Left lung (tissue), 10 donors: ENCODE data around the gene STARD3. TPM values are rescaled to one million over a fixed set of nuclear protein-coding genes. Genes with fewer than 3 reads are reported as not detected.
A peak's percentile ranks its signal among the peaks of the same experiment; 100 is the strongest.

Source experiments
- ATAC-seq: fragments of 200-7000 bp; cut with Tn5 transposase; one replicate; pipeline ENCODE4 v1.9.1; 2020; ENCODE audit warnings: moderate library complexity
- DNase-seq, 4 donors: peaks; one replicate each; pipeline ENCODE4 v3.0.0-alpha.2; 2013 to 2020
- H3K27ac ChIP-seq, 2 donors: fragments of 200-600 bp; sonication (generic) in 1 of 2; one replicate each; pipeline versions ENCODE4 v1.5.0 to v1.8.0; 2020 to 2021
- H3K27me3 ChIP-seq, 2 donors: fragments of 200-600 bp; sonication (generic) in 1 of 2; one replicate each; pipeline versions ENCODE4 v1.5.0 to v1.8.0; 2020 to 2021
- H3K36me3 ChIP-seq, 2 donors: fragments of 200-600 bp; sonication (generic) in 1 of 2; one replicate each; pipeline versions ENCODE4 v1.5.0 to v1.8.0; 2020 to 2021
- H3K4me1 ChIP-seq, 2 donors: fragments of 200-600 bp; one replicate each; pipeline ENCODE4 v1.8.0; 2021
- H3K4me3 ChIP-seq, 2 donors: fragments of 200-600 bp; sonication (generic) in 1 of 2; one replicate each; pipeline versions ENCODE4 v1.5.0 to v1.8.0; 2020 to 2021; ENCODE audit warnings: mild to moderate bottlenecking in 1 of 2
- H3K9me3 ChIP-seq, 2 donors: fragments of 200-600 bp; sonication (generic) in 1 of 2; one replicate each; pipeline versions ENCODE4 v1.5.0 to v1.8.0; 2020 to 2021
- CTCF ChIP-seq, 2 donors: fragments of 200-600 bp; sonication (generic) in 1 of 2; IDR thresholded peaks; one replicate each; pipeline versions ENCODE4 v1.5.0 to v1.8.0; 2021; ENCODE audit warnings: antibody characterized with exemption in 2 of 2
- intact Hi-C, 2 donors: fragments of 100-400 bp; cut with DNase I; formaldehyde crosslinking; loops; one replicate each; pipeline versions ENCODE4 v1.11.2 to v1.14.2; 2022
- polyA plus RNA-seq, 6 donors: library from polyadenylated mRNA; unstranded; fragments of 120-200 nt; gene quantifications; one replicate each; pipeline ENCODE4 v1.2.1, GENCODE V29; 2013; ENCODE audit not compliant: insufficient read length in 6 of 6
- total RNA-seq, 2 donors: library from RNA; stranded (reverse); fragmentation: NEBNext Ultra II Directional; extraction: Animal tissue kit (Norgen Biotek cat#: 25700); gene quantifications; one replicate each; pipeline ENCODE4 v1.2.1, GENCODE V29; 2021
- donor health status: DM: no; HTN: yes; CAD: no.
- donor health status: DM: no; HTN: no; CAD: no.

STARD3 gene
- total and polyA plus RNA-seq, 8 donors = 42.1 to 66.1 (median 55.9) TPM

GRCh38 chr17:39664581-39665561 lies 27.9 kb downstream of the STARD3 start, which contains the start of gene TCAP:
TCAP (plus strand) TSS chr17:39665349; CDS start chr17:39665360, 11 bp downstream.
- no peak for TF ChIP-seq CTCF (IDR thresholded peaks at IDR 0.05)
- ATAC-seq (no peak), DNase-seq (no peak)
- no peaks in the 10 kb centered on the region for H3K9me3 ChIP-seq
- H3K27me3 ChIP-seq = peaks cover 19 to 54% of the 10 kb centered on the region in 2 donors
- peaks cover 6 to 77% of the 10 kb centered on the region in 2 donors for H3K4me1 ChIP-seq
- H3K36me3 ChIP-seq = peaks cover 0 to 32% of the 10 kb centered on the region in 2 donors
- intact Hi-C loops = no loop called here
- H3K4me3 ChIP-seq = no peak within 1 kb of the TSS
- no peak within 1 kb of the TSS for H3K27ac ChIP-seq

GRCh38 chr17:39665642-39666224 lies 28.8 kb downstream of the STARD3 start:
- Histone ChIP-seq H3K4me1 (peaks cover 6 to 69% of the 10 kb centered on the region in 2 donors), H3K9me3 (no peaks in the 10 kb centered on the region), H3K27ac (no peak overlapping the region), H3K4me3 (no peak overlapping the region), H3K27me3 (peaks cover 23 to 62% of the 10 kb centered on the region in 2 donors), H3K36me3 (peaks cover 0 to 24% of the 10 kb centered on the region in 2 donors)
- no peak for TF ChIP-seq CTCF (IDR thresholded peaks at IDR 0.05)
- ATAC-seq (no peak), DNase-seq (no peak)
- intact Hi-C loops = no loop called here

GRCh38 chr17:39666231-39666600 lies 29.3 kb downstream of the STARD3 start:
- DNase-seq (no peak), ATAC-seq (no peak)
- Histone ChIP-seq H3K36me3 (peaks cover 0 to 19% of the 10 kb centered on the region in 2 donors), H3K27ac (no peak overlapping the region), H3K27me3 (peaks cover 27 to 67% of the 10 kb centered on the region in 2 donors), H3K4me3 (no peak overlapping the region), H3K9me3 (no peaks in the 10 kb centered on the region), H3K4me1 (peaks cover 6 to 64% of the 10 kb centered on the region in 2 donors)
- intact Hi-C loops = no loop called here
- no peak for TF ChIP-seq CTCF (IDR thresholded peaks at IDR 0.05)

GRCh38 chr17:39666601-39667261 lies 29.8 kb downstream of the STARD3 start:
- H3K27ac ChIP-seq = peak overlapping the region in 1 of 2 donors; percentile 23
- H3K36me3 ChIP-seq = peaks cover 0 to 14% of the 10 kb centered on the region in 2 donors
- intact Hi-C loops = no loop called here
- peaks cover 29 to 72% of the 10 kb centered on the region in 2 donors for H3K27me3 ChIP-seq
- no peak for TF ChIP-seq CTCF (IDR thresholded peaks at IDR 0.05)
- no peak for DNase-seq
- H3K4me1 ChIP-seq = peaks cover 6 to 59% of the 10 kb centered on the region in 2 donors
- H3K4me3 ChIP-seq = no peak overlapping the region
- ATAC-seq = no peak
- H3K9me3 ChIP-seq = no peaks in the 10 kb centered on the region
